SK-N-SH treated with all-trans-retinoic acid at 6 μM for 48 hours (cell line): ENCODE data around the gene LRRC55.

Experiments
- ATAC-seq: fragments of 200-7000 bp; cut with Tn5 transposase; 3 replicates; pipeline ENCODE4 v1.9.1; 2020; ENCODE audit warnings: mild to moderate bottlenecking, moderate library complexity
- ARNTL ChIP-seq: fragments of 450-650 bp; formaldehyde crosslinking; IDR thresholded peaks from 2 replicates; pipeline ENCODE4 v1.5.0; 2020; ENCODE audit warnings: low read depth, mild to moderate bottlenecking, moderate library complexity, borderline replicate concordance
- CSDC2 ChIP-seq: fragments of 250-450 bp; sonication (Bioruptor Pico); IDR thresholded peaks from 2 replicates; pipeline ENCODE4 v1.5.0; 2020; ENCODE audit warnings: mild to moderate bottlenecking, moderate library complexity
- ISL1 ChIP-seq: fragments of 250-450 bp; sonication (Bioruptor Pico); IDR thresholded peaks from 2 replicates; pipeline ENCODE4 v2.1.2; 2022; ENCODE audit warnings: mild to moderate bottlenecking, moderate library complexity
- OSR1 ChIP-seq: fragments of 250-450 bp; sonication (Bioruptor Pico); IDR thresholded peaks from 2 replicates; pipeline ENCODE4 v1.8.0; 2022; ENCODE audit warnings: moderate library complexity, mild to moderate bottlenecking, inconsistent platforms
- SNAI2 ChIP-seq: fragments of 250-450 bp; sonication (Bioruptor Pico); IDR thresholded peaks from 2 replicates; pipeline ENCODE4 v1.5.0; 2020; ENCODE audit warnings: mild to moderate bottlenecking, moderate library complexity
- TCF4 ChIP-seq: fragments of 250-450 bp; sonication (Bioruptor Pico); IDR thresholded peaks from 2 replicates; pipeline ENCODE4 v1.8.0; 2021; ENCODE audit warnings: mild to moderate bottlenecking, moderate library complexity, borderline replicate concordance
- TOX ChIP-seq: fragments of 250-450 bp; sonication (Bioruptor Pico); IDR thresholded peaks from 2 replicates; pipeline ENCODE4 v1.8.0; 2021; ENCODE audit warnings: mild to moderate bottlenecking, moderate library complexity, borderline replicate concordance
- ZC3H10 ChIP-seq: fragments of 250-450 bp; sonication (Bioruptor Pico); IDR thresholded peaks from 2 replicates; pipeline ENCODE4 v1.5.1; 2021; ENCODE audit warnings: mild to moderate bottlenecking, moderate library complexity
- ZNF565 ChIP-seq: fragments of 450-650 bp; formaldehyde crosslinking; conservative IDR thresholded peaks from 2 replicates; pipeline ENCODE4 v1.5.0; 2020; ENCODE audit warnings: low read depth, mild to moderate bottlenecking, moderate library complexity
- ZNF70 ChIP-seq: fragments of 450-650 bp; formaldehyde crosslinking; IDR thresholded peaks from 2 replicates; pipeline ENCODE4 v1.5.0; 2020; ENCODE audit warnings: mild to moderate bottlenecking, moderate library complexity
- ZNF8 ChIP-seq: fragments of 450-650 bp; formaldehyde crosslinking; IDR thresholded peaks from 2 replicates; pipeline ENCODE4 v1.5.0; 2020; ENCODE audit warnings: mild to moderate bottlenecking, moderate library complexity
- TF ChIP-seq, protein P1 (sequence below): fragments of 250-450 bp; sonication (Bioruptor Pico); IDR thresholded peaks from 2 replicates; pipeline ENCODE4 v1.5.0; 2020; ENCODE audit warnings: mild to moderate bottlenecking, moderate library complexity
- TF ChIP-seq, protein P2 (sequence below): fragments of 250-450 bp; sonication (Bioruptor Pico); IDR thresholded peaks from 2 replicates; pipeline ENCODE4 v1.5.1; 2020; ENCODE audit warnings: low read depth, mild to moderate bottlenecking, moderate library complexity
- TF ChIP-seq, protein P3 (sequence below): fragments of 250-450 bp; sonication (Bioruptor Pico); IDR thresholded peaks from 2 replicates; pipeline ENCODE4 v1.8.0; 2021; ENCODE audit warnings: low read depth, mild to moderate bottlenecking, moderate library complexity, borderline replicate concordance
- TF ChIP-seq, protein P4 (sequence below): fragments of 250-450 bp; sonication (Bioruptor Pico); IDR thresholded peaks from 2 replicates; pipeline ENCODE4 v1.5.1; 2021; ENCODE audit warnings: mild to moderate bottlenecking, moderate library complexity
- TF ChIP-seq, protein P5 (sequence below): fragments of 250-450 bp; sonication (Bioruptor Pico); IDR thresholded peaks from 2 replicates; pipeline ENCODE4 v1.8.0; 2020; ENCODE audit warnings: mild to moderate bottlenecking, moderate library complexity, borderline replicate concordance

The LRRC55 gene

DNA sequence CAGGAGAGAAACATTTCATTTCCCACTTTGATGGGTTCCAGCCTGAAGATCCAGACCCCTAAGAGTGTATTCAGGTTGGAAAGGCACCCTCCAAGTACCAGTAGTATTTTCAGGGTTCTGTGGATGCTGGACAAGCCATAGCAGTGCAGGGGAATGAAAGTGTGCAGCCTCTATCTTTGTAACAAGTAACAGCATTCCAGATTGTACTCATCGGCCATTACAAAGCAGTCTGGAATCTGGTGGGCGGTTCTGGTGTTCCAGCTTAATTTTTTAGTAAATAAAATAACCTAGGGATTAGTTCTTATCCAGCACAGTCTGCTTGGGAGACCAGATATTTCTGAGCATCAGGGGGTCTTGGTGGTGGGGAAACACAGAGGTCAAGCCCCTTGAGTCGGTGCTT, 32.7 kb downstream of the LRRC55 start (continued):
- TF ChIP-seq, protein P1, sequence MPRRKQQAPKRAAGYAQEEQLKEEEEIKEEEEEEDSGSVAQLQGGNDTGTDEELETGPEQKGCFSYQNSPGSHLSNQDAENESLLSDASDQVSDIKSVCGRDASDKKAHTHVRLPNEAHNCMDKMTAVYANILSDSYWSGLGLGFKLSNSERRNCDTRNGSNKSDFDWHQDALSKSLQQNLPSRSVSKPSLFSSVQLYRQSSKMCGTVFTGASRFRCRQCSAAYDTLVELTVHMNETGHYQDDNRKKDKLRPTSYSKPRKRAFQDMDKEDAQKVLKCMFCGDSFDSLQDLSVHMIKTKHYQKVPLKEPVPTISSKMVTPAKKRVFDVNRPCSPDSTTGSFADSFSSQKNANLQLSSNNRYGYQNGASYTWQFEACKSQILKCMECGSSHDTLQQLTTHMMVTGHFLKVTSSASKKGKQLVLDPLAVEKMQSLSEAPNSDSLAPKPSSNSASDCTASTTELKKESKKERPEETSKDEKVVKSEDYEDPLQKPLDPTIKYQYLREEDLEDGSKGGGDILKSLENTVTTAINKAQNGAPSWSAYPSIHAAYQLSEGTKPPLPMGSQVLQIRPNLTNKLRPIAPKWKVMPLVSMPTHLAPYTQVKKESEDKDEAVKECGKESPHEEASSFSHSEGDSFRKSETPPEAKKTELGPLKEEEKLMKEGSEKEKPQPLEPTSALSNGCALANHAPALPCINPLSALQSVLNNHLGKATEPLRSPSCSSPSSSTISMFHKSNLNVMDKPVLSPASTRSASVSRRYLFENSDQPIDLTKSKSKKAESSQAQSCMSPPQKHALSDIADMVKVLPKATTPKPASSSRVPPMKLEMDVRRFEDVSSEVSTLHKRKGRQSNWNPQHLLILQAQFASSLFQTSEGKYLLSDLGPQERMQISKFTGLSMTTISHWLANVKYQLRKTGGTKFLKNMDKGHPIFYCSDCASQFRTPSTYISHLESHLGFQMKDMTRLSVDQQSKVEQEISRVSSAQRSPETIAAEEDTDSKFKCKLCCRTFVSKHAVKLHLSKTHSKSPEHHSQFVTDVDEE (CRISPR knock-in tag): no peak
- TF ChIP-seq ZNF8 (CRISPR knock-in tag): no peak

DNA sequence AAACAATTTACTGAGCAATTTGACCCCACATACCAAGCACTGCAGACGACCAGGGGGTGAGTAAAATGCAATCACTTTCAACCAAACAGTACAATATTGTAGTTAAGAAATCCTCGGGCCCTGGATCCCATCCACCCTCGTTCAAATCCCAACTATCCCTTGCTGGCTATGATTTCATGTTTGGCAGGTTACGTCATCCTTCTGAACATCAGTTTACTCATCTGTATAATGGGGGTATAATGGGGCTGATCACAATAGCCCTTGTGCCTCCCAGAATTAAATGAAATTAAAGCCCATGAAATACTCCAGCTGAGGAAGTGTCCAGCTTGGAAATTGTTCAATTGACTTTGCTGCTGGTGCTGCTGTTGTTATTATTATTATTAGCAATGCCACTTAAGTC, 34.7 kb downstream of the LRRC55 start:
- TF ChIP-seq CSDC2 (CRISPR knock-in tag): no peak
- TF ChIP-seq, protein P2, sequence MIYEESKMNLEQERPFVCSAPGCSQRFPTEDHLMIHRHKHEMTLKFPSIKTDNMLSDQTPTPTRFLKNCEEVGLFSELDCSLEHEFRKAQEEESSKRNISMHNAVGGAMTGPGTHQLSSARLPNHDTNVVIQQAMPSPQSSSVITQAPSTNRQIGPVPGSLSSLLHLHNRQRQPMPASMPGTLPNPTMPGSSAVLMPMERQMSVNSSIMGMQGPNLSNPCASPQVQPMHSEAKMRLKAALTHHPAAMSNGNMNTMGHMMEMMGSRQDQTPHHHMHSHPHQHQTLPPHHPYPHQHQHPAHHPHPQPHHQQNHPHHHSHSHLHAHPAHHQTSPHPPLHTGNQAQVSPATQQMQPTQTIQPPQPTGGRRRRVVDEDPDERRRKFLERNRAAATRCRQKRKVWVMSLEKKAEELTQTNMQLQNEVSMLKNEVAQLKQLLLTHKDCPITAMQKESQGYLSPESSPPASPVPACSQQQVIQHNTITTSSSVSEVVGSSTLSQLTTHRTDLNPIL (CRISPR knock-in tag): no peak
- TF ChIP-seq TCF4: no peak
- no peak for TF ChIP-seq SNAI2 (CRISPR knock-in tag)
- TF ChIP-seq TOX: no peak
- no peak for TF ChIP-seq ISL1 (CRISPR knock-in tag)
- no peak for TF ChIP-seq ZNF70
- TF ChIP-seq, protein P3, sequence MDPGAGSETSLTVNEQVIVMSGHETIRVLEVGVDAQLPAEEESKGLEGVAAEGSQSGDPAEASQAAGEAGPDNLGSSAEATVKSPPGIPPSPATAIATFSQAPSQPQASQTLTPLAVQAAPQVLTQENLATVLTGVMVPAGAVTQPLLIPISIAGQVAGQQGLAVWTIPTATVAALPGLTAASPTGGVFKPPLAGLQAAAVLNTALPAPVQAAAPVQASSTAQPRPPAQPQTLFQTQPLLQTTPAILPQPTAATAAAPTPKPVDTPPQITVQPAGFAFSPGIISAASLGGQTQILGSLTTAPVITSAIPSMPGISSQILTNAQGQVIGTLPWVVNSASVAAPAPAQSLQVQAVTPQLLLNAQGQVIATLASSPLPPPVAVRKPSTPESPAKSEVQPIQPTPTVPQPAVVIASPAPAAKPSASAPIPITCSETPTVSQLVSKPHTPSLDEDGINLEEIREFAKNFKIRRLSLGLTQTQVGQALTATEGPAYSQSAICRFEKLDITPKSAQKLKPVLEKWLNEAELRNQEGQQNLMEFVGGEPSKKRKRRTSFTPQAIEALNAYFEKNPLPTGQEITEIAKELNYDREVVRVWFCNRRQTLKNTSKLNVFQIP (CRISPR knock-in tag): no peak
- no peak for TF ChIP-seq ARNTL
- TF ChIP-seq, protein P4, sequence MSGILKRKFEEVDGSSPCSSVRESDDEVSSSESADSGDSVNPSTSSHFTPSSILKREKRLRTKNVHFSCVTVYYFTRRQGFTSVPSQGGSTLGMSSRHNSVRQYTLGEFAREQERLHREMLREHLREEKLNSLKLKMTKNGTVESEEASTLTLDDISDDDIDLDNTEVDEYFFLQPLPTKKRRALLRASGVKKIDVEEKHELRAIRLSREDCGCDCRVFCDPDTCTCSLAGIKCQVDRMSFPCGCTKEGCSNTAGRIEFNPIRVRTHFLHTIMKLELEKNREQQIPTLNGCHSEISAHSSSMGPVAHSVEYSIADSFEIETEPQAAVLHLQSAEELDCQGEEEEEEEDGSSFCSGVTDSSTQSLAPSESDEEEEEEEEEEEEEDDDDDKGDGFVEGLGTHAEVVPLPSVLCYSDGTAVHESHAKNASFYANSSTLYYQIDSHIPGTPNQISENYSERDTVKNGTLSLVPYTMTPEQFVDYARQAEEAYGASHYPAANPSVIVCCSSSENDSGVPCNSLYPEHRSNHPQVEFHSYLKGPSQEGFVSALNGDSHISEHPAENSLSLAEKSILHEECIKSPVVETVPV (CRISPR knock-in tag): no peak
- no peak for TF ChIP-seq ZNF8 (CRISPR knock-in tag)
- TF ChIP-seq ZNF565 (CRISPR knock-in tag): no peak
- TF ChIP-seq OSR1 (CRISPR knock-in tag): no peak
- no peak for ATAC-seq

DNA sequence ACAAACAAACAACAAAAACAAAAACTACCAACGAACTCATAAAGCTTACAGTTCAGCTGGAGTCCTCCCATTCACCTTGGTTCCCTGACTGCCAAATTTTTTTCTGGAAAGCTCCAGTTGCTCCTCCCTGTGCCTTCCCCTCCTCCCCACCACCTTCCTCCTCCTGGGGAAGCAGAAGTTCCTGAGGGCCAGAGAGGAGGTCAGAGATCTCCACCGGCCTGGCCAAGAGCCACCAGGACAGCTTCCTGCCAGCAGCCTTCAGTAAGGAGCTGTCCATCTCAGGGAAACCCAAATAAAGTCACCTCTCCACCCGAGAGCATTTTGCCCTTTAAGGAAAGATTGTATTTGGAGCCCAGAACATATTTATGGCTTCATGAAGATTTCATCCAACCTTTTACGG, 35.3 kb downstream of the LRRC55 start:
- TF ChIP-seq ISL1 (CRISPR knock-in tag) (no peak), ARNTL (no peak), CSDC2 (CRISPR knock-in tag) (no peak), SNAI2 (CRISPR knock-in tag) (no peak), OSR1 (CRISPR knock-in tag) (no peak), TCF4 (no peak), ZC3H10 (CRISPR knock-in tag) (no peak), TOX (no peak), ZNF70 (no peak)
- TF ChIP-seq, protein P5, sequence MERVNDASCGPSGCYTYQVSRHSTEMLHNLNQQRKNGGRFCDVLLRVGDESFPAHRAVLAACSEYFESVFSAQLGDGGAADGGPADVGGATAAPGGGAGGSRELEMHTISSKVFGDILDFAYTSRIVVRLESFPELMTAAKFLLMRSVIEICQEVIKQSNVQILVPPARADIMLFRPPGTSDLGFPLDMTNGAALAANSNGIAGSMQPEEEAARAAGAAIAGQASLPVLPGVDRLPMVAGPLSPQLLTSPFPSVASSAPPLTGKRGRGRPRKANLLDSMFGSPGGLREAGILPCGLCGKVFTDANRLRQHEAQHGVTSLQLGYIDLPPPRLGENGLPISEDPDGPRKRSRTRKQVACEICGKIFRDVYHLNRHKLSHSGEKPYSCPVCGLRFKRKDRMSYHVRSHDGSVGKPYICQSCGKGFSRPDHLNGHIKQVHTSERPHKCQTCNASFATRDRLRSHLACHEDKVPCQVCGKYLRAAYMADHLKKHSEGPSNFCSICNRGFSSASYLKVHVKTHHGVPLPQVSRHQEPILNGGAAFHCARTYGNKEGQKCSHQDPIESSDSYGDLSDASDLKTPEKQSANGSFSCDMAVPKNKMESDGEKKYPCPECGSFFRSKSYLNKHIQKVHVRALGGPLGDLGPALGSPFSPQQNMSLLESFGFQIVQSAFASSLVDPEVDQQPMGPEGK (CRISPR knock-in tag): no peak
- no peak for ATAC-seq

DNA sequence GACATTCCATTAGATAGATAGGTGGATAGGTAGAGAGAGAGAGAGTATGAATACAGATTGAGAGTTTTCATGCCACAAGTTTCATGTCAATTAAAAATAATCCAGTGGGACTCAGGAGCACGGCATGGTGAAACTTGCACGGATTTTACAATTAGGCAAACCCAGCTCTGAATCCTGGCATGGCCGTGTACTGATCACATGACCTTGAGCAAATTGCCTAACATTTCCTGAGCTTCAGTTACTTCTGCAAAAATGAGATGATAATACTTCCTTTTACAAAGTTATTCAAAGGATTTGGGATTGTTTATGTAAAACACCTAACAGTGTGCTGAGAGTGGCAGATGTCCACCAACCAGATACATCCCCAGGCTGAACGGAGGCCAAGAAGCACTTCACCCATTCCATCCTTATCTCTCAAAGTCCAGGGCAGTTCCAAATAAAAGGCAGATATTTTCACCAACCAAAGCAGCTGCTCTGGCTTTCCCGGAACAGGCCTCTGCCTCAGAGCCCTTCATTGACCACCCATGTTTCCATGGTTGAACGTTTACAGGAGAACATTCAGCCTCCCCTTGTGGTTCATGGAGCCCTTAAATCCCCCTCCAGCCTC, 37.4 kb downstream of the LRRC55 start:
- TF ChIP-seq, protein P4 (CRISPR knock-in tag): no peak
- 0 out of 2 replicates have a peak, but pooled peaks have one; percentile 57 for TF ChIP-seq SNAI2 (CRISPR knock-in tag)
- TF ChIP-seq, all 23 proteins: peak for 1
- ATAC-seq: no peak
